Measurements from ENCODE around the gene FSTL4.

- TF ChIP-seq, protein P1, sequence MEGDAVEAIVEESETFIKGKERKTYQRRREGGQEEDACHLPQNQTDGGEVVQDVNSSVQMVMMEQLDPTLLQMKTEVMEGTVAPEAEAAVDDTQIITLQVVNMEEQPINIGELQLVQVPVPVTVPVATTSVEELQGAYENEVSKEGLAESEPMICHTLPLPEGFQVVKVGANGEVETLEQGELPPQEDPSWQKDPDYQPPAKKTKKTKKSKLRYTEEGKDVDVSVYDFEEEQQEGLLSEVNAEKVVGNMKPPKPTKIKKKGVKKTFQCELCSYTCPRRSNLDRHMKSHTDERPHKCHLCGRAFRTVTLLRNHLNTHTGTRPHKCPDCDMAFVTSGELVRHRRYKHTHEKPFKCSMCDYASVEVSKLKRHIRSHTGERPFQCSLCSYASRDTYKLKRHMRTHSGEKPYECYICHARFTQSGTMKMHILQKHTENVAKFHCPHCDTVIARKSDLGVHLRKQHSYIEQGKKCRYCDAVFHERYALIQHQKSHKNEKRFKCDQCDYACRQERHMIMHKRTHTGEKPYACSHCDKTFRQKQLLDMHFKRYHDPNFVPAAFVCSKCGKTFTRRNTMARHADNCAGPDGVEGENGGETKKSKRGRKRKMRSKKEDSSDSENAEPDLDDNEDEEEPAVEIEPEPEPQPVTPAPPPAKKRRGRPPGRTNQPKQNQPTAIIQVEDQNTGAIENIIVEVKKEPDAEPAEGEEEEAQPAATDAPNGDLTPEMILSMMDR (IDR thresholded peaks at IDR 0.05) = no peak
- TF ChIP-seq POLR2AphosphoS5 (IDR thresholded peaks at IDR 0.05) (no peak), EP300 (IDR thresholded peaks at IDR 0.05) (no peak)
Measured at GRCh38 chr5:133533541-133533940, 78.8 kb downstream of the FSTL4 start.
